HEK293T (cell line): ENCODE data around the gene SVIL.

ENCODE experiments used
- CTCF ChIA-PET: fragments of 350-600 bp; formaldehyde crosslinking; extraction: SDS; loops from one replicate; lab custom pipeline; 2021; ENCODE audit warnings: antibody characterized with exemption, inconsistent platforms; lab: Yijun Ruan, JAX
- POLR2A ChIA-PET: fragments of 350-600 bp; formaldehyde crosslinking; extraction: SDS; loops from one replicate; lab custom pipeline; 2020; ENCODE audit warnings: antibody characterized with exemption, inconsistent platforms; lab: Yijun Ruan, JAX
- DNase-seq: peaks from one replicate; pipeline ENCODE4 v3.0.0; 2012; ENCODE audit warnings: mixed read lengths; ENCODE audit errors: extremely low spot score
- ARNT ChIP-seq: fragments of 450-650 bp; IDR thresholded peaks from 2 replicates; pipeline ENCODE4 v1.6.1; 2017; ENCODE audit warnings: mild to moderate bottlenecking
- BHLHE40 ChIP-seq: fragments of 450-650 bp; IDR thresholded peaks from 2 replicates; pipeline ENCODE4 v1.6.1; 2016; ENCODE audit warnings: mild to moderate bottlenecking, moderate library complexity, borderline replicate concordance
- CTBP1 ChIP-seq: fragments of 450-650 bp; IDR thresholded peaks from 2 replicates; pipeline ENCODE4 v1.6.1; 2016; ENCODE audit warnings: borderline replicate concordance
- ELF4 ChIP-seq: fragments of 450-650 bp; IDR thresholded peaks from 2 replicates; pipeline ENCODE4 v1.6.1; 2017; ENCODE audit warnings: antibody characterized with exemption
- FOXA1 ChIP-seq: fragments of 450-650 bp; IDR thresholded peaks from 2 replicates; pipeline ENCODE4 v1.6.1; 2016; ENCODE audit warnings: mild to moderate bottlenecking
- FOXK2 ChIP-seq: fragments of 450-650 bp; IDR thresholded peaks from 2 replicates; pipeline ENCODE4 v1.6.1; 2016; ENCODE audit warnings: mild to moderate bottlenecking
- FOXM1 ChIP-seq: fragments of 450-650 bp; IDR thresholded peaks from 2 replicates; pipeline ENCODE4 v1.6.1; 2017; ENCODE audit warnings: mild to moderate bottlenecking, borderline replicate concordance
- HDGF ChIP-seq: fragments of 450-650 bp; IDR thresholded peaks from 2 replicates; pipeline ENCODE4 v1.6.1; 2017; ENCODE audit warnings: antibody characterized with exemption, borderline replicate concordance
- L3MBTL2 ChIP-seq: fragments of 450-650 bp; conservative IDR thresholded peaks from 2 replicates; pipeline ENCODE4 v1.6.1; 2016; ENCODE audit warnings: mild to moderate bottlenecking
- LEF1 ChIP-seq: fragments of 450-650 bp; IDR thresholded peaks from 2 replicates; pipeline ENCODE4 v1.6.1; 2017; ENCODE audit warnings: mild to moderate bottlenecking, borderline replicate concordance
- NFRKB ChIP-seq: fragments of 450-650 bp; IDR thresholded peaks from 2 replicates; pipeline ENCODE4 v1.6.1; 2016; ENCODE audit warnings: mild to moderate bottlenecking, moderate library complexity
- PKNOX1 ChIP-seq: fragments of 450-650 bp; IDR thresholded peaks from 2 replicates; pipeline ENCODE4 v1.6.1; 2016
- SP1 ChIP-seq: fragments of 450-650 bp; IDR thresholded peaks from 2 replicates; pipeline ENCODE4 v1.6.1; 2017
- SUZ12 ChIP-seq: fragments of 450-650 bp; IDR thresholded peaks from 2 replicates; pipeline ENCODE4 v1.6.1; 2016; ENCODE audit warnings: mild to moderate bottlenecking
- TARDBP ChIP-seq: fragments of 450-650 bp; IDR thresholded peaks from 2 replicates; pipeline ENCODE4 v1.6.1; 2016
- ZNF384 ChIP-seq: fragments of 450-650 bp; IDR thresholded peaks from 2 replicates; pipeline ENCODE4 v1.6.1; 2016

SVIL gene

GRCh38 chr10:29559996-29560395 is 74.8 kb downstream of the SVIL start:
- no peak for DNase-seq
- TF ChIP-seq ELF4 (no peak), PKNOX1 (no peak), HDGF (no peak), FOXK2 (no peak), TARDBP (no peak), ARNT (no peak), SUZ12 (no peak), CTBP1 (no peak), FOXM1 (no peak), LEF1 (no peak), L3MBTL2 (no peak), BHLHE40 (no peak), SP1 (no peak), FOXA1 (no peak), NFRKB (no peak), ZNF384 (no peak)
- POLR2A ChIA-PET, result no interaction called here
- CTCF ChIA-PET, result no interaction called here

GRCh38 chr10:29557665-29558064 is 77.1 kb downstream of the SVIL start:
- no peak for TF ChIP-seq PKNOX1
- TF ChIP-seq FOXA1, result no peak
- no peak for TF ChIP-seq NFRKB
- no peak for TF ChIP-seq BHLHE40
- TF ChIP-seq LEF1, result no peak
- TF ChIP-seq ARNT, result no peak
- TF ChIP-seq FOXK2, result no peak
- no peak for TF ChIP-seq SUZ12
- TF ChIP-seq HDGF, result no peak
- no peak for TF ChIP-seq ELF4
- no peak for TF ChIP-seq CTBP1
- no peak for TF ChIP-seq ZNF384
- TF ChIP-seq TARDBP, result no peak
- no peak for TF ChIP-seq L3MBTL2
- TF ChIP-seq FOXM1, result no peak
- ChIA-PET POLR2A (no interaction called here), CTCF (no interaction called here)
- DNase-seq, result no peak

GRCh38 chr10:29555746-29556481 is 78.9 kb downstream of the SVIL start:
- ChIA-PET CTCF (interaction anchor here (0.9 to 3.8 kb wide), 3 partner anchors 20 to 97 kb away, joined by 3 to 18 read pairs (median 5); no protein-coding TSS in a partner anchor), POLR2A (no interaction called here)
- TF ChIP-seq HDGF (no peak), PKNOX1 (no peak), ARNT (no peak)
- no peak for DNase-seq

- TF ChIP-seq ZNF384 (no peak), LEF1 (no peak), SP1 (no peak), PKNOX1 (no peak), CTBP1 (no peak), FOXA1 (no peak), TARDBP (no peak), ARNT (no peak), ELF4 (no peak)
- no peak for DNase-seq
- ChIA-PET POLR2A (no interaction called here), CTCF (interaction anchor here (0.9 to 3.8 kb wide), 2 partner anchors 20 to 96 kb away, joined by 3 to 18 read pairs; no protein-coding TSS in a partner anchor)
Measured at GRCh38 chr10:29555091-29555745, 79.6 kb downstream of the SVIL start.

- POLR2A ChIA-PET, result no interaction called here
- CTCF ChIA-PET, result interaction anchor here (1.4 to 3.8 kb wide), 2 partner anchors 10 to 20 kb away, joined by 3 to 18 read pairs; no protein-coding TSS in a partner anchor
- no peak for DNase-seq
- TF ChIP-seq HDGF (no peak), SP1 (no peak), PKNOX1 (no peak), FOXM1 (no peak), L3MBTL2 (no peak), NFRKB (no peak), TARDBP (no peak), LEF1 (no peak), SUZ12 (no peak), FOXK2 (no peak), CTBP1 (no peak), FOXA1 (no peak)
Measured at GRCh38 chr10:29554660-29555059, 80.1 kb downstream of the SVIL start.
